HUES6 (cell line): ENCODE results near the gene MBP.

Experiments
- H3K27ac ChIP-seq: 2 replicates; pipeline ENCODE4 v1.7.0; 2013; ENCODE audit warnings: low read depth, mild to moderate bottlenecking, low read length, inconsistent platforms
- H3K27me3 ChIP-seq: 2 replicates; pipeline ENCODE4 v1.6.1; 2013; ENCODE audit warnings: low read length; ENCODE audit not compliant: control insufficient read depth, insufficient read depth
- H3K36me3 ChIP-seq: 2 replicates; pipeline ENCODE4 v1.6.1; 2013; ENCODE audit warnings: low read length; ENCODE audit not compliant: control insufficient read depth, insufficient read depth
- H3K4me1 ChIP-seq: 2 replicates; pipeline ENCODE4 v1.6.1; 2013; ENCODE audit warnings: low read length; ENCODE audit not compliant: control insufficient read depth, insufficient read depth
- H3K4me3 ChIP-seq: 2 replicates; pipeline ENCODE4 v1.5.1; 2013; ENCODE audit warnings: low read depth, low read length
- H3K9ac ChIP-seq: one replicate; pipeline ENCODE4 v1.6.1; 2013; ENCODE audit warnings: mild to moderate bottlenecking, low read length
- H3K9me3 ChIP-seq: 2 replicates; pipeline ENCODE4 v1.6.1; 2013; ENCODE audit warnings: low read depth, low read length; ENCODE audit not compliant: control insufficient read depth, insufficient read depth

Gene MBP

DNA sequence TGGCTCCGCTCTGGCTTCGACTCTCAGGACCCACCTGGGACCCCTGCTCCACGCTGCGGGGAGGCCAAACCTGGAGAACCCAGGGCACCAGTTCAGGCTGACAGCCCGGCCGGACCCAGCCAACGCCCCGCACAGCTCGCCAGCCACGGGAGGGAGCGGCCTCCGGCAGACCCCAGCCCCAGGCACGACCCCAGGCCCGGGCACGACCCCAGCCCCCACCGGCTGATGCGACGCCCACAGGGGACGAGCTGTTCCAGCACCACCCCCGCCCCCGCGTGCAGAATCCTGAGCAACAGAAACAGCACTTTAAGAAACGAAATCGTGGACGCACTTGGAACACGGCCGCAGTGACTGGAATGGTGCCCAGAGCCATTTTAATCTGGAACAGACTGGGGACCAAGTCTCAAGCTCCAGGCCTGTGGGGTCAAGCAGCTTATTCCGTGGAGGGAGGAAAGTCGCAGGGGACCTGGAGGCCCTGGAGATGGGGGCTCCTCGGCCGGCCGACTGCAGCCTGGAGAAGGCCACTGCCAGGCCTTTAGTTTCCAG, 74.2 kb downstream of the MBP start:
- no peak overlapping the region for H3K27ac ChIP-seq
- no peaks in the 10 kb centered on the region for H3K27me3 ChIP-seq
- H3K4me1 ChIP-seq = peaks cover 39% of the 10 kb centered on the region
- H3K4me3 ChIP-seq = no peak overlapping the region
- H3K9me3 ChIP-seq = no peaks in the 10 kb centered on the region
- no peaks in the 10 kb centered on the region for H3K36me3 ChIP-seq
- no peak overlapping the region for H3K9ac ChIP-seq

DNA sequence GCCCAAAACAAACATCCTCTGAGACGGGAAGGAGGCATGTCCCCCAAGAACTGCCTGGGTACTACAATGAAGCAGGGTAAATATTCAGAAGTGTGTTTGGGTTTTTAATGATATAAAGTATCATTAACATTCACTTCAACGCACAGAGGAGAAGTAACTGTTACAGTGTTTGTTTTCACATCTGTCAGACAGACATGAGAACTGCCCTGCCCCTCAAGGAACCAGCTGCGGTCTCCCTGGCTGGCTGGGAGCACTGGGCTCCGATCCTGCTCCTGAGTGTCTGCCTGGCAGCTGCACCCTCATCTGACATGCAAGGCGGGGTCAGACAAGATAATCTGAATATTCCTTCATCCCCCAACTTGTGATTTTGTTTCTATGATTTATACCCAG, 75.6 kb downstream of the MBP start:
- H3K27me3 ChIP-seq = no peaks in the 10 kb centered on the region
- no peaks in the 10 kb centered on the region for H3K36me3 ChIP-seq
- no peaks in the 10 kb centered on the region for H3K9me3 ChIP-seq
- H3K27ac ChIP-seq = no peak overlapping the region
- H3K4me3 ChIP-seq = no peak overlapping the region
- H3K9ac ChIP-seq = no peak overlapping the region
- peaks cover 37% of the 10 kb centered on the region for H3K4me1 ChIP-seq

DNA sequence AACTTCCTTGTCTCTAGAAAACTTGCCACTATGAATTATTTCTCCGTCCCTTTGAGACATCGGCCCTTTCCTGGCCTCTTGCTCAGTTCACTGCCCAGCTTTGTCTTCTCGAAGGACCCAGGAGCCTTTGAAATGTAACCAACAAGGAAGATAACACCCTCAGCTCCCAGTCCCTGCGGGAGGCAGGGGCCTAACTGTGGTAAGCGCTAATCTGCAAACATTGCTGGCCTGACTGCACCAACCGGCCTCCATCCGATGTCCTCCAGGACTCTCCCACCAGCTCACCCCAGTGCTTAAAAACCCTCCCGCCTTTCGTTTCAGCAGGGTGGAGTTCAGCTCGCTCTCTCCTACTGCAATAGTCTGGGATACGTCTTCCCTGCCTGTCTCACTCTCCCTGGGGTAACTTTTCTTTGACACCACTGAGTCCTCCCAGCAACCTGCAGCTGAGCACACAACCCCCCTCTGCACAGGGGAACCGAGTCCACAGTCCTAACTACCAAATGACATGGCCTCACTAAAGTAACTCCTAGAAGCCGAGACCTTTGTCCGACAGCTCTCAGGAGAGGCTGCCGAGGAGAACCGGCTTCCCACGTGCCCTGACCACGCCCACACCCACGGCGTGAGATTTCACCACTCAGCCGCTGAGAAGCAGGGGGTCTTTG, 76.1 kb downstream of the MBP start:
- Histone ChIP-seq H3K4me3 (no peak overlapping the region), H3K27ac (no peak overlapping the region), H3K9me3 (no peaks in the 10 kb centered on the region), H3K4me1 (peaks cover 37% of the 10 kb centered on the region), H3K36me3 (no peaks in the 10 kb centered on the region), H3K9ac (no peak overlapping the region), H3K27me3 (no peaks in the 10 kb centered on the region)

DNA sequence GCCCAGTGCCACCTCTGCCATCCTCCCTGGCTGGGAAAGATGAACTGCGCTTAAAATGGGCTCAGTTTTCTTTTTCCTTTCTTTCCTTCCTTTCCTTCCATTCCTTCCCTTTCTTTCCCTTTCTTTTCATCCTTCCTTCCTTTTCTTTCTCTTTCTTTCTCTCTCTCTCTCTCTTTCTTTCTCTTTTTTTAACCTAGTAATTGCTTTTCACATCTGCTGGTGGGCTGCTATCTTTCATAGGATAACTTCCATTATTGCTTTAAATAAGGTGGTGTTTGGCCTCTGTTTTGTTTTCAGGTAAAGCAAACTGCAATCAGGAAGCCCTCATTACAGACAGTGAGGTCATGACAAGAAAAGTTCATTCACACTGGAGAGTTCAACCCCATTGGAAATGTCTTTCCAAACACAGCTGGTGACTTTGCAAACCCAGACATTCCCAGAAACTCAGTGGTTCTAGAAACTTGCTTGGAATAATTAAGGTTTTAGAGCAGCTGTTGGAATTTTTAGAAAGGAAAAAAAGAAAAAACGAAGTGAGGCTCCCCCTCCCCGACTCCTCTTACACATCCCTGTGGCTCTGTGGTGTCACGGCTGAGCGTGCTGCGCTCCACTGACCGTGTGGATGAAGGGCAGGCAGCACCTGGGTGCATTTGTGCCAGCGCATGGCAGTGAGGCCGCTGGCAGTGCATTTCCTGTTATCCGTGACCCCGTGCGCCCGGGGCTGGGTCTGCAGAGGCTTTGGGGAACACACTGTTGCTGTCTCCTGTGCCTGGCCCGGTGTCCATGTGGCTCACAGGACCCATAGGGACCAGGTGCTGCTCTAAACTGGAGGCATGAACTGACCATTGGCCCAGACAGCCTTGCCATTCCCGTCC, 76.9 kb downstream of the MBP start:
- no peak overlapping the region for H3K9ac ChIP-seq
- H3K4me1 ChIP-seq = peaks cover 37% of the 10 kb centered on the region
- no peaks in the 10 kb centered on the region for H3K36me3 ChIP-seq
- H3K27me3 ChIP-seq = no peaks in the 10 kb centered on the region
- H3K27ac ChIP-seq = no peak overlapping the region
- H3K4me3 ChIP-seq = no peak overlapping the region
- H3K9me3 ChIP-seq = no peaks in the 10 kb centered on the region

DNA sequence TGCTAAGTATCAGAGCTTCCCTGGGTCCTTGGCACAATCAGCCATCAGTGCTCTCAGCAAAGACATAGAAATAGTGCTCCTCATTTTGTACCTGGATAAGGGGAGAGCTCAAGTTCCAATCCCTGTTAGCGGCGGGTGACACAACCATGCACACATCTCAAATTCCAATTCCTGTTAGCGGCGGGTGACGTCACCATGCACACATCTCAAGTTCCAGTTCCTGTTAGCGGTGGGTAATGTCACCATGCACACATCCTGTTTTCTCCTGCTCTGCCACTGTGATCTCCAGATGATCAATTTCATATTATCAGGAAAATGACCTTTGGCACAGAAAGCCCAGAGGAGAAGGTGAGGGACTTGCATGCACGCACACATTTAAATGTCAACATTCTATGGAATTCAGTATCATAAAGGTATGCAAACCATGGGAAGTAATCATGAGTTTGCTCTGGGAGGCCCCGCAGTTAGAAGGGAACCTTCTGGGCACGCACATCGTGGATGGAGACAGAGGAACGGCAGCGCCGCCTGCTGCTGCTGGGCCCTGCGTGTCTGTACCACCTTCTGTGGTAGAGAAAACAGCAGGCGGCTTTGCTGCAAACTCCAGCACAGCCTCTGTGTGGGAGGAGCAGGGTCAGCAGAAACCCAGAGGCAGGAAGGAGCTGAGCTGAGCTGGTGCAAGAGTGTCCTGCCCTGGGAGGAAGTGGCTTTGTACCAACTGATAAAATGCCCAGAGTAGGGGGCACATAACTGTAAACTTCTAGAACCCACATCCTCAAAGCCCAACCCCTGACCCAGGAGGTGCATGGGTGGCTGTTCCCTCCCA, 77.8 kb downstream of the MBP start:
- no peaks in the 10 kb centered on the region for H3K27me3 ChIP-seq
- H3K4me3 ChIP-seq = no peak overlapping the region
- H3K4me1 ChIP-seq = peaks cover 37% of the 10 kb centered on the region
- H3K9me3 ChIP-seq = no peaks in the 10 kb centered on the region
- no peaks in the 10 kb centered on the region for H3K36me3 ChIP-seq
- H3K27ac ChIP-seq = no peak overlapping the region
- no peak overlapping the region for H3K9ac ChIP-seq

DNA sequence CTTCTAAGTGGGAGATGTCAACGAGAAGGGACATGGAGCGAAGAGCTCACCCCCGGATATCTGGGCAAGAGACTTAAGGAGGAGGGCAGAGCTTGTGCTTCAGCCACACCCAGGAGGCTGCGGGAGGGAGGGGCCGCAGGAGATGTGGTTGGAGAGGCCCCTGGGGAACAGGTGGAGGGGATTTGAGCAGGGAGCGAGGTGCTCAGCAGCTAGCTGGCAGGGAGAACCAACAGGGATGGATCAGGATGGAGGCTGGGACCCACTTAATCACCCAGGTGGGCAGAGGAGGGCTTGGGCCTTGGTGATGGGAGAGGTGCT, 78.3 kb downstream of the MBP start:
- peaks cover 37% of the 10 kb centered on the region for H3K4me1 ChIP-seq
- H3K27me3 ChIP-seq = no peaks in the 10 kb centered on the region
- no peaks in the 10 kb centered on the region for H3K36me3 ChIP-seq
- H3K9me3 ChIP-seq = no peaks in the 10 kb centered on the region
- H3K27ac ChIP-seq = no peak overlapping the region
- H3K9ac ChIP-seq = no peak overlapping the region
- H3K4me3 ChIP-seq = no peak overlapping the region

DNA sequence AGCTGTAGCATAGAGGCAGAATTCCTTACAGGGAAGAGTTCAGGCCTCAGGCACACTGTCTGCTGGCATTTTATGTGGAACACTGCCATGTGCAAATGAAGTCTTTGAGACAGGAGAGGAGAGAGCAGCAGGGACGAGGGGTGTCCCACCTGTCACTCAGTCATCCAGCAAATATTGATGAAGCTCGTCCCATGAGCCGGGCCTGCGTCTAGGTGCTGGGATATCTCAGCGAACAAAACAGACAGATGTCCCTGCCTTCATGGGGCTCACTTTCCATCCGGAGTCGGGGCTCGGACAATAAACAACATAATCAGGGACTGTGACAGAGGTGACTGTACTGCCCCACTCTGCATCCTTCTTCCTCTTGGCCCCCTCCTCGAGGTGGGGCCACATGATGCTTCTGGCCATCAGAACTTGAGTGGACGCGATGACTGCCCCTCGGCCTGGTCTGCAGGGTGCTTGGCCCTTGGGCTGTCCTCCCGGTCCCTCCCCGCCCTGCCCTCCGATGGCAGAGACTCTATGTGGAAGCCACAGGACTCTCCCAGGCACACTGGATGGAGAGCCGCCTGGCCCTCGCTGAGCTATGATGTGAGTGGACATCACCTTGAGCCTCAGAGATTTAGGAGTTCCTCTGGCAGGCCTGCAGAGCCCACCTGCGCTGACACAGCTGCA, 78.8 kb downstream of the MBP start:
- Histone ChIP-seq H3K27ac (no peak overlapping the region), H3K36me3 (no peaks in the 10 kb centered on the region), H3K4me1 (peaks cover 34% of the 10 kb centered on the region), H3K27me3 (no peaks in the 10 kb centered on the region), H3K4me3 (no peak overlapping the region), H3K9ac (no peak overlapping the region), H3K9me3 (no peaks in the 10 kb centered on the region)

DNA sequence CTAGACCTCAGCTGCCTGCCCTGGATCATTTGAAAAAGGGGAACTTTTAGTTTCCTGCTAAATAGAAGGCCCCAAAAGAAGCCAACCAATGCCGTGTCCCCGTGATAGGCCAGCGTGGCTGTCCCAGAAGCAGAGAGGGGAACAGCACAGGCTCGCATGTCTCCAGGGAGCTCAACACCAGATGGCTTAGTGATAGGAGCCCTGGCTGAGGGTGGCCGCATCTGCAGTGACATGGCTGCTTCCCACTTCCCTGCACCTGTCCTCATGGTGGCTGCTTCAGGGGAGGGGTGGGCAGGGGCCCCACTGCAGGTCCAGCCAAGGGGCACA, 79.6 kb downstream of the MBP start:
- H3K9ac ChIP-seq = no peak overlapping the region
- H3K9me3 ChIP-seq = no peaks in the 10 kb centered on the region
- H3K4me1 ChIP-seq = peaks cover 33% of the 10 kb centered on the region
- H3K36me3 ChIP-seq = no peaks in the 10 kb centered on the region
- no peak overlapping the region for H3K4me3 ChIP-seq
- no peak overlapping the region for H3K27ac ChIP-seq
- no peaks in the 10 kb centered on the region for H3K27me3 ChIP-seq

DNA sequence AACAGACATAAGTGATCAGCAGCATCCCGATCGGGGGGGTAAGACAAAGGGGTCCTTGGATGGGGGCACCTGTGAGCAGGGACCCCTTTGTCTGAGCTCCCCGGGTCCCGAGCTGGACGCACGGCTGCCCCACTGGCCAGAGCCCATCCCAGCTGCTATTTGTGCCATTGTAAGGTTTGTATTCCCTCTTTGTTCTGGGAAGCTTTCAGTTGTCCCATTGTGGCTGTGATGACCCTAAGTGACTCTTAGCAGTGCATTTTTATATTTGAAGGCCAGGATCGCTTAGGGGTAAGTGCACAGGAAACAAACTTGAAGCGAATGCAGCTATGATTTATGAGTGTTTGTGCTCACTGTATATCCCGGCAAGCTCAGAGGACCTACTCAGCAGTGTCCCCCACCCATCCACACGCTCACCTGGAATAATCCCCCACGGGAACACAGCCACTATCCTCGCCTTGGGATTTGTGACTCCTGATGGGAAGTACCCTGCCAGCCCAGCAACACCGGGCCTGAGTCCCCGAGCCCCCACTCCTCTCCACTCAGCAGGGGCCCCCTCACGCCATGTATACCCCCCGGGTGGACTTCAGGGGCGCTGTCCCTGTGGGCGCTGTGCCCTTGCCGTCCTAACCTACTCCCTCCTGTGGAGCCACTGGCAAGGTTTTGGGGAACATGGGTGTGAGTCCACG, 80.1 kb downstream of the MBP start:
- H3K27ac ChIP-seq = no peak overlapping the region
- H3K4me1 ChIP-seq = peaks cover 33% of the 10 kb centered on the region
- no peak overlapping the region for H3K9ac ChIP-seq
- H3K36me3 ChIP-seq = no peaks in the 10 kb centered on the region
- no peaks in the 10 kb centered on the region for H3K27me3 ChIP-seq
- no peaks in the 10 kb centered on the region for H3K9me3 ChIP-seq
- no peak overlapping the region for H3K4me3 ChIP-seq

DNA sequence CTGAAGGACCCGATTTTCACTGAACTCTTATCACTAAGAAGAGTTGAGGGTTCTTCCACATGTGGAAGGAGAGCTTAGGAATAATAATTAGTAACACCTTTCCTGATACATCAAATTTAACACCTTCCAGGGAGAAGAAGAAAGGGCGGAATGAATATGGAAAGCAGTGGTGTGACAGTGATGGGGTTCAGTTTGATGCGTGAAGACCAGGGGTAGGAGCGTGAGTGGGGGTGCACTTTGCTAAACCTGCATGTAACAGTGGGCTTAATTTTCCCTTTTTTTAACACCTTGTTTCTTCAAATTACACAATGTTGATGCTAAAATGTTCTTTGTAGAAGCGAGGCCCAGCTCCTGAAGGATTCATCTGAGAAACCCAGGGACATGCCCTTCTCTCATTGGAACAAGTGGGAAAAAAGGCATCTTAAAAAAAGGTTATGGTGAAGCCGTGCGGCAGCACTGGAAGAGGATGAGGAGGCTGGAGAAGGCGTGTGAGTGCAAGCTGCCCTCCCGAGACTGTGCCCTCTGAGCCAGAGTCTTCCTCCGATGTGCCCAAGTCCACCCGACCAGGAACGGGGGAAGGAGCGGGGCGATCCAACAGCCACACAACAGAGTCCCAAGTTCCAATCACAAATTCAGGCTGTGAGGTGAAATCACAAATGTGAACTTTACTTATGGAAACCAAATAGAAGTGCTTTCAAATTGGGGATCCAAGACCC, 80.8 kb downstream of the MBP start:
- Histone ChIP-seq H3K9ac (no peak overlapping the region), H3K4me3 (no peak overlapping the region), H3K9me3 (no peaks in the 10 kb centered on the region), H3K4me1 (peaks cover 26% of the 10 kb centered on the region), H3K27me3 (no peaks in the 10 kb centered on the region), H3K36me3 (no peaks in the 10 kb centered on the region; the same call in 1 of the 2 replicates), H3K27ac (no peak overlapping the region)
